GM12872 (cell line): ENCODE measurements around the gene TMEM201.

Experiments used
- CTCF ChIP-seq: IDR thresholded peaks from 3 replicates; pipeline ENCODE4 v1.5.1; 2011; ENCODE audit warnings: low read depth, mild to moderate bottlenecking, low read length, moderate library complexity; ENCODE audit not compliant: insufficient read depth

TMEM201 gene

GRCh38 chr1:9603307-9603706 lies 14.6 kb downstream of the TMEM201 start:
- TF ChIP-seq CTCF = no peak

GRCh38 chr1:9603766-9604753 lies 15.3 kb downstream of the TMEM201 start:
- TF ChIP-seq CTCF = no peak

DNA sequence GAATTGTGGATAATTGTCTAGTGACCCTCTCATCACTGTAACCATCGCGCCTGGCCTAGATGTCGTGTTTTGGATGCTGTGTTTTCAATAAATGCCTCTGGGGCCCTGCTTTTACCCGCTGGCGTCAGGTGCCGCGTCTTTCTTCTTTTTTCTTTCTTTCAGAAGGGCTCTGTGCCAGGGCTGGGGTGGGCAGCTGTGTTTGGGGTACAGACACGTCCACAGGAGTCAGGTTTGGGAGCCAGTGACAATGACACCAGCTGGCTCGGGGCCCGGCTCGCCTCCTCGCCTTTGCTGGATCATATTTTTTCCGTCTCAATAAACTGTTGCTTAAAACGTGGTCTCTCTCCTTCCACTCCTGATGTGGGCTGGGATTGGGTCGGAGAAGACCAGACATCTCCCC lies 16.1 kb downstream of the TMEM201 start:
- TF ChIP-seq CTCF = no peak

DNA sequence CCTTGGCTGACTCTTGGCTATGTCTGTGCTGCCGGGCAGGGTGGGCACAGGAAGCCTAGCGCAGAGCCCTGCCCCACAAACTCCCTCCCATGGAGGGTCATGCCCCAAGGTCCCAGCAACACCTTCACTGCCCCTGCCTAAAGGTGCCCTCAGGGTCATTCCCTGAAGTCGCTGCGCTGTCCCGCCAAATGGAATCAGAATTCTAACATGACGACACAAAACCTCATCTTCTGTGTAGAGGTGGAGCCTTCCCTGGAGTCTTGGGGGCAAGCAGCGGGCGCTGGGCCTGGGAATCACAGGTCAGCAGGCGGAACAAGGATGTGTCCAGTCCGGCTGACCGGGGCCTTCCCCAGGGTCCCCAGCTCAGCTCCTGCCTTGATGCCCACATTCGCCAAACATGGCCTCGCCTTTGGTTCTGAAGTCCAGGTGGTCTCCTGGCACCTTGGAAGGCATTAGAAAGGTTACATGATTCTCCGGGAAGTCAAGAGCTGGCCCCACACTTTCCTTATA lies 17.3 kb downstream of the TMEM201 start:
- TF ChIP-seq CTCF = no peak

DNA sequence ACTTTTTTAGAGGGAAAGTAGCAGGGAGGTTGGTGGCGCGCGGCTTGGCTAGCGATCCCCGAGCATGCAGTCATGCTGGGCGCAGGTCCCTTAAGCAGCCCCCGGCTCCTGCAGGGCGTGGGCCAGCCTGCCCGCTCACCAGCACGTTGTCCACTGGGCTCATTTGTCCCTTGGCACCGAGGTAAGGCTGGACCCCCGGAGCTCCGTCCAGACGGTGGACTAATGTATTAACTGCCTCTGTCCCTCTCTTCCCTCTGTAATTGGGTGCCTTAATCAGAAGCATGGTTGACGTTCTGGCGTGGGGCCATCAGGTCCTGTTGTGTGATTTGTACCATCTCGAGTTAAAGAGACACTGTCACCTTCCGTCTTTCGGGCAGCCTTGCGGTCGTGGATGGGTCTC lies 17.7 kb downstream of the TMEM201 start:
- no peak for TF ChIP-seq CTCF

GRCh38 chr1:9606948-9607347 lies 18.2 kb downstream of the TMEM201 start:
- no peak for TF ChIP-seq CTCF

GRCh38 chr1:9607352-9607751 lies 18.6 kb downstream of the TMEM201 start:
- no peak for TF ChIP-seq CTCF
